PFSK-1 (cell line): ENCODE results near the gene RBM33.

ENCODE experiments used
- FOXP2 ChIP-seq: optimal IDR thresholded peaks from 2 replicates; pipeline ENCODE3; 2011; ENCODE audit warnings: borderline replicate concordance, control low read depth, inconsistent platforms; ENCODE audit not compliant: insufficient read depth; ENCODE audit errors: extremely low read length, extremely low read depth
- POLR2AphosphoS5 ChIP-seq: IDR thresholded peaks from 2 replicates; pipeline ENCODE4 v1.6.1; 2012; ENCODE audit warnings: low read depth, mild to moderate bottlenecking, control low read depth, low read length, moderate library complexity
- REST ChIP-seq, 2 experiments: IDR thresholded peaks; 2 replicates each; pipeline versions ENCODE4 v1.6.1 to v1.8.0; 2011 to 2012; ENCODE audit warnings: low read depth in 2 of 2, low read length in 2 of 2, control low read depth in 1 of 2, inconsistent platforms in 1 of 2, mild to moderate bottlenecking in 1 of 2, moderate library complexity in 1 of 2; ENCODE audit not compliant: insufficient read depth in 1 of 2
- SIN3A ChIP-seq: IDR thresholded peaks from 2 replicates; pipeline ENCODE4 v1.6.1; 2012; ENCODE audit warnings: mild to moderate bottlenecking, low read length, moderate library complexity, borderline replicate concordance; ENCODE audit not compliant: insufficient read depth
- TAF1 ChIP-seq: IDR thresholded peaks from 2 replicates; pipeline ENCODE4 v1.6.1; 2012; ENCODE audit warnings: low read length, control low read depth, borderline replicate concordance; ENCODE audit not compliant: insufficient read depth

The RBM33 gene

GRCh38 chr7:155660059-155660757, 15.7 kb downstream of the RBM33 start:
- TF ChIP-seq FOXP2 (no peak), TAF1 (no peak), REST (IDR thresholded peaks at IDR 0.05; ENCODE audit: insufficient read depth in 1 of 2, low read depth in 2 of 2, low read length in 2 of 2) (no peak), POLR2AphosphoS5 (no peak), SIN3A (no peak)

- TF ChIP-seq FOXP2 (no peak), SIN3A (no peak), TAF1 (no peak), REST (IDR thresholded peaks at IDR 0.05; ENCODE audit: insufficient read depth in 1 of 2, low read depth in 2 of 2, low read length in 2 of 2) (no peak), POLR2AphosphoS5 (no peak)
These were observed 16.3 kb downstream of the RBM33 start for GRCh38 chr7:155660758-155661093.

GRCh38 chr7:155662343-155663043, 18.0 kb downstream of the RBM33 start:
- TF ChIP-seq TAF1 (no peak), FOXP2 (no peak), SIN3A (no peak), REST (IDR thresholded peaks at IDR 0.05; ENCODE audit: insufficient read depth in 1 of 2, low read depth in 2 of 2, low read length in 2 of 2) (no peak), POLR2AphosphoS5 (no peak)

GRCh38 chr7:155663937-155664336, 19.5 kb downstream of the RBM33 start:
- TF ChIP-seq TAF1 (no peak), SIN3A (no peak), FOXP2 (no peak), REST (IDR thresholded peaks at IDR 0.05; ENCODE audit: insufficient read depth in 1 of 2, low read depth in 2 of 2, low read length in 2 of 2) (no peak), POLR2AphosphoS5 (no peak)
